SJSA1 (cell line): Measurements from ENCODE around the gene EIF4G3. TPM values are rescaled to one million over a fixed set of nuclear protein-coding genes. Genes with fewer than 3 reads are reported as not detected.
A peak's percentile ranks its signal among the peaks of the same experiment; 100 is the strongest.
"Not testable (repeated sequence)": the region's sequence is repeated elsewhere in the genome, so short reads cannot be mapped to it uniquely, and the experiment has no call there.

ENCODE experiments used
- DNase-seq, 2 experiments: peaks; one replicate each; pipeline ENCODE4 v3.0.0-alpha.2; 2015 to 2020; ENCODE audit warnings: low spot score in 2 of 2, low read depth in 1 of 2
- H3K27ac ChIP-seq: fragments of 250-450 bp; sonication (Bioruptor Pico); 2 replicates; pipeline ENCODE4 v1.5.1; 2020; ENCODE audit warnings: mild to moderate bottlenecking, moderate library complexity
- H3K27me3 ChIP-seq: fragments of 250-450 bp; sonication (Bioruptor Pico); replicated peaks from 2 replicates; pipeline ENCODE4 v1.5.1; 2020; ENCODE audit warnings: mild to moderate bottlenecking, moderate library complexity
- H3K36me3 ChIP-seq: fragments of 250-450 bp; sonication (Bioruptor Pico); 2 replicates; pipeline ENCODE4 v1.5.1; 2020; ENCODE audit warnings: mild to moderate bottlenecking
- H3K4me1 ChIP-seq: fragments of 250-450 bp; sonication (Bioruptor Pico); replicated peaks from 2 replicates; pipeline ENCODE4 v1.6.1; 2021; ENCODE audit warnings: mild to moderate bottlenecking
- H3K4me3 ChIP-seq: fragments of 250-450 bp; sonication (Bioruptor Pico); 2 replicates; pipeline ENCODE4 v1.5.1; 2020; ENCODE audit warnings: mild to moderate bottlenecking
- H3K9me3 ChIP-seq: fragments of 250-450 bp; sonication (Bioruptor Pico); replicated peaks from 2 replicates; pipeline ENCODE4 v1.5.1; 2020; ENCODE audit warnings: mild to moderate bottlenecking
- total RNA-seq: library from RNA; depleted of rRNA; stranded (reverse); fragments of >200 nt; shearing (Covaris generic); gene quantifications from 2 replicates; pipeline ENCODE4 v1.2.3, GENCODE V29; 2014

EIF4G3 gene
- total RNA-seq, 1 experiment from 2014 or later, result 30.2 TPM

GRCh38 chr1:21099869-21100131 lies 76.9 kb downstream of the EIF4G3 start:
- Histone ChIP-seq H3K9me3 (no peaks in the 10 kb centered on the region), H3K36me3 (peaks cover 9% of the 10 kb centered on the region; the same call in 1 of the 2 replicates), H3K4me3 (no peak overlapping the region), H3K4me1 (no peaks in the 10 kb centered on the region), H3K27ac (no peak overlapping the region), H3K27me3 (no peaks in the 10 kb centered on the region)
- DNase-seq, result no peak

GRCh38 chr1:21099034-21099868 lies 77.4 kb downstream of the EIF4G3 start:
- H3K9me3 ChIP-seq, result no peaks in the 10 kb centered on the region
- no peak for DNase-seq

GRCh38 chr1:21098186-21098915 lies 78.3 kb downstream of the EIF4G3 start:
- Histone ChIP-seq H3K9me3 (no peaks in the 10 kb centered on the region), H3K36me3 (peaks cover 7% of the 10 kb centered on the region; the same call in 1 of the 2 replicates), H3K27ac (no peak overlapping the region), H3K4me3 (no peak overlapping the region), H3K27me3 (no peaks in the 10 kb centered on the region), H3K4me1 (no peaks in the 10 kb centered on the region)
- DNase-seq, result no peak

More at GRCh38 chr1:21099034-21099868, 77.4 kb downstream of the EIF4G3 start:
- Histone ChIP-seq H3K4me1 (no peaks in the 10 kb centered on the region), H3K27me3 (no peaks in the 10 kb centered on the region), H3K27ac (no peak overlapping the region), H3K4me3 (no peak overlapping the region), H3K36me3 (peaks cover 7% of the 10 kb centered on the region; the same call in 1 of the 2 replicates)

- Histone ChIP-seq H3K36me3 (peaks cover 7% of the 10 kb centered on the region; the same call in 1 of the 2 replicates), H3K27me3 (no peaks in the 10 kb centered on the region), H3K4me1 (no peaks in the 10 kb centered on the region), H3K9me3 (no peaks in the 10 kb centered on the region), H3K27ac (no peak overlapping the region), H3K4me3 (no peak overlapping the region)
- no peak for DNase-seq
Observed at GRCh38 chr1:21097729-21098128, 79.0 kb downstream of the EIF4G3 start.

GRCh38 chr1:21095976-21096375 lies 80.7 kb downstream of the EIF4G3 start:
- Histone ChIP-seq H3K27me3 (no peaks in the 10 kb centered on the region), H3K4me3 (no peak overlapping the region), H3K9me3 (no peaks in the 10 kb centered on the region), H3K4me1 (peaks cover 10% of the 10 kb centered on the region), H3K27ac (no peak overlapping the region), H3K36me3 (peaks cover 7% of the 10 kb centered on the region; the same call in 1 of the 2 replicates)
- DNase-seq, result no peak

- H3K27ac ChIP-seq, H3K36me3 ChIP-seq, H3K27me3 ChIP-seq, H3K4me3 ChIP-seq, DNase-seq, H3K9me3 ChIP-seq: not testable (repeated sequence)
- peaks cover 23% of the 10 kb centered on the region for H3K4me1 ChIP-seq
Observed at GRCh38 chr1:21094282-21094681, 82.4 kb downstream of the EIF4G3 start.

- H3K9me3 ChIP-seq, H3K4me3 ChIP-seq, DNase-seq, H3K27me3 ChIP-seq, H3K36me3 ChIP-seq, H3K27ac ChIP-seq: not testable (repeated sequence)
- H3K4me1 ChIP-seq, result peaks cover 30% of the 10 kb centered on the region
Observed at GRCh38 chr1:21093271-21093958, 83.3 kb downstream of the EIF4G3 start.

GRCh38 chr1:21092545-21092944 lies 84.2 kb downstream of the EIF4G3 start:
- H3K27me3 ChIP-seq, H3K9me3 ChIP-seq, DNase-seq, H3K4me3 ChIP-seq, H3K36me3 ChIP-seq, H3K27ac ChIP-seq: not testable (repeated sequence)
- H3K4me1 ChIP-seq, result peaks cover 30% of the 10 kb centered on the region

GRCh38 chr1:21091053-21091690 lies 85.5 kb downstream of the EIF4G3 start:
- Histone ChIP-seq H3K27ac (peak overlapping the region; percentile 32), H3K4me1 (peaks cover 30% of the 10 kb centered on the region), H3K36me3 (peaks cover 16% of the 10 kb centered on the region; the same call in 1 of the 2 replicates)
- H3K4me3 ChIP-seq, H3K27me3 ChIP-seq, H3K9me3 ChIP-seq: not testable (repeated sequence)
- peak; percentile 69 to 89 for DNase-seq

- H3K9me3 ChIP-seq, result no peaks in the 10 kb centered on the region
- H3K4me1 ChIP-seq, result peaks cover 30% of the 10 kb centered on the region
- H3K4me3 ChIP-seq, result no peak overlapping the region
- H3K27ac ChIP-seq, result peak overlapping the region; percentile 32
- peaks cover 14% of the 10 kb centered on the region; the same call in 1 of the 2 replicates for H3K36me3 ChIP-seq
- no peak for DNase-seq
- no peaks in the 10 kb centered on the region for H3K27me3 ChIP-seq
Observed at GRCh38 chr1:21090463-21090862, 86.2 kb downstream of the EIF4G3 start.

GRCh38 chr1:21089731-21090130 lies 87.0 kb downstream of the EIF4G3 start:
- Histone ChIP-seq H3K27me3 (no peaks in the 10 kb centered on the region), H3K4me3 (no peak overlapping the region), H3K4me1 (peaks cover 30% of the 10 kb centered on the region), H3K9me3 (no peaks in the 10 kb centered on the region), H3K27ac (no peak overlapping the region), H3K36me3 (peaks cover 14% of the 10 kb centered on the region; the same call in 1 of the 2 replicates)
- no peak for DNase-seq

- H3K27ac ChIP-seq, result no peak overlapping the region
- peaks cover 30% of the 10 kb centered on the region for H3K4me1 ChIP-seq
- H3K36me3 ChIP-seq, result peaks cover 14% of the 10 kb centered on the region; the same call in 1 of the 2 replicates
- H3K9me3 ChIP-seq, result no peaks in the 10 kb centered on the region
- no peak overlapping the region for H3K4me3 ChIP-seq
- no peak for DNase-seq
- no peaks in the 10 kb centered on the region for H3K27me3 ChIP-seq
Observed at GRCh38 chr1:21089299-21089698, 87.4 kb downstream of the EIF4G3 start.

GRCh38 chr1:21084111-21084810 lies 92.4 kb downstream of the EIF4G3 start:
- no peak overlapping the region for H3K27ac ChIP-seq
- H3K4me1 ChIP-seq, result peaks cover 6% of the 10 kb centered on the region
- H3K9me3 ChIP-seq, result no peaks in the 10 kb centered on the region
- H3K4me3 ChIP-seq, result no peak overlapping the region
- peaks cover 14% of the 10 kb centered on the region; the same call in 1 of the 2 replicates for H3K36me3 ChIP-seq
- DNase-seq, result no peak
- no peaks in the 10 kb centered on the region for H3K27me3 ChIP-seq
